Suprapubic skin (tissue), 3 donors: ENCODE measurements around the gene CCDC63.

Source experiments
- EP300 ChIP-seq: sonication (generic); formaldehyde crosslinking; IDR thresholded peaks from one replicate; pipeline ENCODE4 v1.6.1; 2017; ENCODE audit warnings: antibody characterized with exemption
- POLR2A ChIP-seq, 2 donors: fragments of 450-650 bp; IDR thresholded peaks; one replicate each; pipeline ENCODE4 v1.6.1; 2017; ENCODE audit warnings: antibody characterized with exemption in 2 of 2, mild to moderate bottlenecking in 2 of 2, moderate library complexity in 2 of 2
- TF ChIP-seq, protein P1 (sequence below), 2 donors: fragments of 200-600 bp in 1 of 2; fragments of 450-650 bp in 1 of 2; sonication (generic) in 1 of 2; IDR thresholded peaks; one replicate each; pipeline ENCODE4 v1.5.1; 2016 to 2019; ENCODE audit warnings: antibody characterized with exemption in 2 of 2, mild to moderate bottlenecking in 1 of 2, moderate library complexity in 1 of 2

DNA sequence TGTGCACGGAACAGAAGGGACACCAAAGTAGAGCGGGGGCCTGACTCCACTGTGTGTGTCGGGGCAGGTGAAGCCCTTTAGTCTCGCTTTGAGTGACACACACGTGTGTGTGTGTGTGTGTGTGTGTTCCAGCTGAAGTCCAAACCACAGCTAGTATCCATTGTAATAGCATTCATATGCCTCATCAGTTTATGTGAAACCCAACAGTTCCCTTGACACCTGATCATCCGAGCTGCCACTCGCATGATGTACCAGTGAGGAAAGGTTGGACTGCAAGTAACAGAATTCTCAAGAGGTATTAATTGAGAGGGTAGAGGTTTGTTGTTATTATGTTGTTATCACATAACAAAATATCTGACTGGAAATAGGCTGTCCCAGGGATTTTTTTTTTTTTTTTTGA lies 16.4 kb downstream of the CCDC63 start:
- TF ChIP-seq EP300, result no peak
- no peak for TF ChIP-seq POLR2A (IDR thresholded peaks at IDR 0.05)
- TF ChIP-seq, protein P1, sequence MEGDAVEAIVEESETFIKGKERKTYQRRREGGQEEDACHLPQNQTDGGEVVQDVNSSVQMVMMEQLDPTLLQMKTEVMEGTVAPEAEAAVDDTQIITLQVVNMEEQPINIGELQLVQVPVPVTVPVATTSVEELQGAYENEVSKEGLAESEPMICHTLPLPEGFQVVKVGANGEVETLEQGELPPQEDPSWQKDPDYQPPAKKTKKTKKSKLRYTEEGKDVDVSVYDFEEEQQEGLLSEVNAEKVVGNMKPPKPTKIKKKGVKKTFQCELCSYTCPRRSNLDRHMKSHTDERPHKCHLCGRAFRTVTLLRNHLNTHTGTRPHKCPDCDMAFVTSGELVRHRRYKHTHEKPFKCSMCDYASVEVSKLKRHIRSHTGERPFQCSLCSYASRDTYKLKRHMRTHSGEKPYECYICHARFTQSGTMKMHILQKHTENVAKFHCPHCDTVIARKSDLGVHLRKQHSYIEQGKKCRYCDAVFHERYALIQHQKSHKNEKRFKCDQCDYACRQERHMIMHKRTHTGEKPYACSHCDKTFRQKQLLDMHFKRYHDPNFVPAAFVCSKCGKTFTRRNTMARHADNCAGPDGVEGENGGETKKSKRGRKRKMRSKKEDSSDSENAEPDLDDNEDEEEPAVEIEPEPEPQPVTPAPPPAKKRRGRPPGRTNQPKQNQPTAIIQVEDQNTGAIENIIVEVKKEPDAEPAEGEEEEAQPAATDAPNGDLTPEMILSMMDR (IDR thresholded peaks at IDR 0.05), result no peak
